IMR-90 (cell line): ENCODE measurements around the gene PSRC1. TPM values are rescaled to one million over a fixed set of nuclear protein-coding genes. Genes with fewer than 3 reads are reported as not detected.
"Not testable (repeated sequence)": the region's sequence is repeated elsewhere in the genome, so short reads cannot be mapped to it uniquely, and the experiment has no call there.

Experiments used
- ATAC-seq: fragments of 200-7000 bp; cut with Tn5 transposase; 2 replicates; pipeline ENCODE4 v1.9.1; 2020; ENCODE audit warnings: low read depth, mild to moderate bottlenecking, moderate library complexity
- BruUV-seq: library from RNA; stranded (reverse); fragments of 400-500 nt; replicated peaks from 2 replicates; lab custom pipeline; 2021; lab: Mats Ljungman, UMichigan
- CTCF ChIA-PET: fragments of 300-600 bp; formaldehyde crosslinking; extraction: SDS; loops from one replicate; lab custom pipeline; 2021; ENCODE audit warnings: antibody characterized with exemption; lab: Yijun Ruan, JAX
- POLR2A ChIA-PET: fragments of 300-600 bp; sonication (Branson Sonifier 250); formaldehyde crosslinking; loops from one replicate; lab custom pipeline; 2022; ENCODE audit warnings: antibody characterized with exemption; ENCODE audit not compliant: unreplicated experiment; lab: Charles Lee
- DNase-seq: peaks from one replicate; pipeline ENCODE4 v3.0.0; 2013
- H2AFZ ChIP-seq: replicated peaks from 2 replicates; pipeline ENCODE3; 2013; ENCODE audit warnings: low read length, mild to moderate bottlenecking; ENCODE audit not compliant: poor library complexity
- H2AK5ac ChIP-seq: 2 replicates; pipeline ENCODE4 v1.6.1; 2013; ENCODE audit warnings: low read depth, low read length, inconsistent platforms
- H2AK9ac ChIP-seq: replicated peaks from 2 replicates; pipeline ENCODE3; 2013; ENCODE audit warnings: mild to moderate bottlenecking, low read depth, low read length, moderate library complexity; ENCODE audit not compliant: poor library complexity
- H2BK120ac ChIP-seq: 2 replicates; pipeline ENCODE4 v1.6.1; 2013; ENCODE audit warnings: low read depth, low read length, inconsistent platforms
- H2BK15ac ChIP-seq: 3 replicates; pipeline ENCODE4 v1.6.1; 2013; ENCODE audit warnings: low read depth, low read length, inconsistent platforms
- H2BK20ac ChIP-seq: 2 replicates; pipeline ENCODE4 v1.6.1; 2013; ENCODE audit warnings: low read depth, mild to moderate bottlenecking, inconsistent platforms, low read length, moderate library complexity
- H2BK5ac ChIP-seq: 2 replicates; pipeline ENCODE4 v1.6.1; 2013; ENCODE audit warnings: mild to moderate bottlenecking, low read depth, low read length, inconsistent platforms; ENCODE audit not compliant: poor library complexity, severe bottlenecking
- H3K14ac ChIP-seq: replicated peaks from 2 replicates; pipeline ENCODE4 v1.6.1; 2013; ENCODE audit warnings: low read depth, low read length, inconsistent platforms
- H3K18ac ChIP-seq: 2 replicates; pipeline ENCODE4 v1.6.1; 2013; ENCODE audit warnings: low read depth, low read length, control low read depth
- H3K23ac ChIP-seq: 2 replicates; pipeline ENCODE4 v1.6.1; 2013; ENCODE audit warnings: low read depth, low read length, inconsistent platforms
- H3K27ac ChIP-seq: 2 replicates; pipeline ENCODE4 v1.5.1; 2013; ENCODE audit warnings: mild to moderate bottlenecking, control low read depth, low read length; ENCODE audit not compliant: insufficient read depth
- H3K27me3 ChIP-seq: 2 replicates; pipeline ENCODE4 v1.6.1; 2013; ENCODE audit warnings: low read length; ENCODE audit not compliant: control insufficient read depth, insufficient read depth
- H3K36me3 ChIP-seq: 2 replicates; pipeline ENCODE4 v1.6.1; 2013; ENCODE audit warnings: low read length, mixed read lengths; ENCODE audit not compliant: control insufficient read depth, insufficient read depth
- H3K4ac ChIP-seq: 2 replicates; pipeline ENCODE4 v1.6.1; 2013; ENCODE audit warnings: low read depth, low read length, inconsistent platforms
- H3K4me1 ChIP-seq: 2 replicates; pipeline ENCODE4 v1.6.1; 2013; ENCODE audit warnings: low read length, mixed read lengths; ENCODE audit not compliant: control insufficient read depth, insufficient read depth
- H3K4me2 ChIP-seq: 2 replicates; pipeline ENCODE4 v1.6.1; 2013; ENCODE audit warnings: low read depth, mild to moderate bottlenecking, control low read depth, low read length, moderate library complexity
- H3K4me3 ChIP-seq: 2 replicates; pipeline ENCODE4 v1.5.1; 2013; ENCODE audit warnings: low read depth, mild to moderate bottlenecking, control low read depth, low read length, moderate library complexity; ENCODE audit not compliant: insufficient read depth
- H3K56ac ChIP-seq: 2 replicates; pipeline ENCODE4 v1.6.1; 2013; ENCODE audit warnings: low read length, inconsistent platforms; ENCODE audit not compliant: insufficient read depth; ENCODE audit errors: extremely low read depth
- H3K79me1 ChIP-seq, 2 experiments: 2 replicates each; pipeline ENCODE4 v1.6.1; 2013; ENCODE audit warnings: low read length in 2 of 2, inconsistent platforms in 1 of 2, low read depth in 1 of 2
- H3K9ac ChIP-seq: 2 replicates; pipeline ENCODE4 v1.6.1; 2013; ENCODE audit warnings: low read depth, low read length, control low read depth
- H3K9me1 ChIP-seq: 2 replicates; pipeline ENCODE4 v1.6.1; 2013; ENCODE audit warnings: low read length, inconsistent platforms; ENCODE audit not compliant: insufficient read depth
- H3K9me3 ChIP-seq: 2 replicates; pipeline ENCODE4 v1.6.1; 2013; ENCODE audit warnings: low read length; ENCODE audit not compliant: control insufficient read depth, insufficient read depth
- H4K20me1 ChIP-seq: 2 replicates; pipeline ENCODE4 v1.6.1; 2013; ENCODE audit warnings: low read length, inconsistent platforms; ENCODE audit not compliant: insufficient read depth
- H4K5ac ChIP-seq: 2 replicates; pipeline ENCODE4 v1.6.1; 2013; ENCODE audit warnings: mild to moderate bottlenecking, low read depth, low read length, control low read depth
- H4K8ac ChIP-seq, 2 experiments: 2 replicates each; pipeline ENCODE4 v1.6.1; 2013; ENCODE audit warnings: low read depth in 2 of 2, low read length in 2 of 2, control low read depth in 1 of 2, inconsistent platforms in 1 of 2
- H4K91ac ChIP-seq: 2 replicates; pipeline ENCODE4 v1.6.1; 2013; ENCODE audit warnings: low read depth, low read length, inconsistent platforms; ENCODE audit not compliant: insufficient read depth
- WGBS, 2 experiments: methylation state at CpG; one replicate each; pipeline versions ENCODE4 v1.1.5 to v1.1.7; 2013; ENCODE audit warnings: missing lambda C conversion rate in 2 of 2; ENCODE audit not compliant: insufficient read length in 1 of 2; ENCODE audit errors: extremely low coverage in 2 of 2; 5-methylcytosine and 5-hydroxymethylcytosine counted together
- dilution Hi-C: fragments of 300-500 bp; cut with HindIII; formaldehyde crosslinking; loops from one replicate; pipeline ENCODE4 v1.14.3; 2018; ENCODE audit warnings: low sequenced_read_pairs; ENCODE audit not compliant: unreplicated experiment
- in situ Hi-C: fragments of 300-500 bp; cut with MboI; formaldehyde crosslinking; loops from 3 replicates; pipeline ENCODE4 v1.14.3; 2019; ENCODE audit warnings: low sequenced_read_pairs, inconsistent platforms, mixed read lengths
- intact Hi-C: fragments of 100-400 bp; cut with micrococcal nuclease; formaldehyde crosslinking; loops from 2 replicates; pipeline ENCODE4 v1.10.0; 2022
- polyA plus RNA-seq, 3 experiments: library from polyadenylated mRNA; depleted of rRNA; stranded (reverse); fragments of >200 nt; gene quantifications; 2 replicates each; pipeline ENCODE4 v1.2.3, GENCODE V29; 2012; ENCODE audit warnings: low replicate concordance in 1 of 3
- total RNA-seq: library from RNA; depleted of rRNA; stranded (reverse); fragments of >200 nt; gene quantifications from 2 replicates; pipeline ENCODE4 v1.2.3, GENCODE V29; 2012

Gene PSRC1
- total and polyA plus RNA-seq, 2 of the 4 experiments (the other 2 are of a cell fraction): 34.6 to 40.3 TPM

DNA sequence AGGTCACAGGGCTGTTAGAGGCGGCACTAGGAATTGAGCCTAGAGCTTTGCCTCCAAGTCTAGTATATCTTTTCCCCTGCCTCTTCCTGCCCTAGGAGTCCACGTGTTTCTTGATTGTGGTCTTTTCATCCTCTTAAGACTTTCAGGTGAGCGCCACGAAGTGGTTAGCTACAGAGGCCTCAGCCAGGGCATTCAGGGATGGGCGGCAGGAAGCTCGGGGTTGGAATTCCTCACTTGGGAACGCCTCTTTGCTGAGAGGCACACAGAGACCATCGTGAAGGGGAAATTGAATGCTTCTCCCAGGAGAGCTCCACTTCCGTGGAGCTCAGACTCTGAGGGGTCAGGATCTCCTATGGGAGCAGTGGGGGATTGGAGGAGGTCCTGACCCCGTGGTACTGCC, 23.0 kb upstream of the PSRC1 start:
- peaks cover 17% of the 10 kb centered on the region for H3K4me1 ChIP-seq
- H3K4me3 ChIP-seq, H3K9me3 ChIP-seq, H2BK5ac ChIP-seq, H2BK15ac ChIP-seq, H2AFZ ChIP-seq, H4K20me1 ChIP-seq, DNase-seq, H4K8ac ChIP-seq, dilution Hi-C loops, H2BK120ac ChIP-seq, H4K91ac ChIP-seq, H3K79me1 ChIP-seq, H3K27ac ChIP-seq, H3K4me2 ChIP-seq, H3K18ac ChIP-seq, H3K27me3 ChIP-seq, in situ Hi-C loops, H3K36me3 ChIP-seq, H4K5ac ChIP-seq, H3K14ac ChIP-seq, H3K56ac ChIP-seq, POLR2A ChIA-PET, H2AK9ac ChIP-seq, H3K4ac ChIP-seq, intact Hi-C loops, H3K9ac ChIP-seq, H2BK20ac ChIP-seq, H3K23ac ChIP-seq, H2AK5ac ChIP-seq, ATAC-seq, CTCF ChIA-PET, BruUV-seq: not testable (repeated sequence)
- 87% methylated on average over 3 of the region's 10 CpGs; no CpG with 5 or more reads in 1 of the 2 experiments for WGBS, 2 experiments
- H3K9me1 ChIP-seq: peaks cover 17% of the 10 kb centered on the region
